SK-N-SH (cell line): Measurements from ENCODE around the gene TUBGCP2. TPM values are rescaled to one million over a fixed set of nuclear protein-coding genes. Genes with fewer than 3 reads are reported as not detected.

Experiments
- CTCF ChIA-PET: fragments of 300-600, 350-600 bp; formaldehyde crosslinking; extraction: SDS; loops from one replicate; lab custom pipeline; 2021; lab: Yijun Ruan, JAX
- POLR2A ChIA-PET: fragments of 350-600 bp; sonication (Branson Sonifier 250); formaldehyde crosslinking; extraction: SDS; loops from one replicate; lab custom pipeline; 2020; ENCODE audit warnings: antibody characterized with exemption, inconsistent platforms; lab: Yijun Ruan, JAX
- DNase-seq: peaks from one replicate; pipeline ENCODE4 v3.0.0; 2012
- H2AFZ ChIP-seq: fragments of 200-600 bp; sonication (generic); 2 replicates; pipeline ENCODE4 v1.8.1; 2016; ENCODE audit warnings: antibody characterized with exemption, mild to moderate bottlenecking, low read depth
- H3F3A ChIP-seq: fragments of 200-600 bp; sonication (generic); replicated peaks from 2 replicates; pipeline ENCODE3; 2016; ENCODE audit warnings: antibody characterized with exemption, mild to moderate bottlenecking; ENCODE audit not compliant: insufficient read depth
- H3K27ac ChIP-seq, 2 experiments: fragments of 200-500 bp in 1 of 2; fragments of 200-600 bp in 1 of 2; sonication (Bioruptor generic) in 1 of 2; sonication (generic), shearing (Covaris generic) in 1 of 2; 2 replicates each; pipeline versions ENCODE4 v1.5.1 to v1.6.1; 2014 to 2016; ENCODE audit warnings: low read depth in 2 of 2, inconsistent platforms in 1 of 2, low read length in 1 of 2, mild to moderate bottlenecking in 1 of 2, mixed read lengths in 1 of 2
- H3K27me3 ChIP-seq: fragments of 200-600 bp; sonication (generic), shearing (Covaris generic); 2 replicates; pipeline ENCODE4 v1.6.1; 2016; ENCODE audit warnings: mixed run types; ENCODE audit not compliant: insufficient read depth
- H3K36me3 ChIP-seq, 2 experiments: fragments of 200-500 bp in 1 of 2; fragments of 200-600 bp in 1 of 2; sonication (Bioruptor generic) in 1 of 2; sonication (generic) in 1 of 2; replicated peaks in 1 of 2; 2 replicates each; pipeline versions ENCODE3 to v1.5.1; 2014 to 2016; ENCODE audit warnings: low read length in 1 of 2, mild to moderate bottlenecking in 1 of 2; ENCODE audit not compliant: insufficient read depth in 2 of 2, control insufficient read depth in 1 of 2
- H3K4me1 ChIP-seq, 2 experiments: fragments of 200-500 bp in 1 of 2; fragments of 200-600 bp in 1 of 2; sonication (Bioruptor generic) in 1 of 2; sonication (generic), shearing (Covaris generic) in 1 of 2; 2 replicates each; pipeline versions ENCODE4 v1.5.1 to v1.6.1; 2014 to 2016; ENCODE audit warnings: low read depth in 1 of 2, low read length in 1 of 2, mixed run types in 1 of 2; ENCODE audit not compliant: insufficient read depth in 2 of 2, control insufficient read depth in 1 of 2
- H3K4me2 ChIP-seq: fragments of 200-600 bp; sonication (generic), shearing (Covaris generic); 2 replicates; pipeline ENCODE4 v1.6.1; 2017; ENCODE audit warnings: mixed run types
- H3K4me3 ChIP-seq, 2 experiments: fragments of 200-500 bp in 1 of 2; fragments of 200-600 bp in 1 of 2; sonication (Bioruptor generic) in 1 of 2; sonication (generic), shearing (Covaris generic) in 1 of 2; 2 replicates each; pipeline versions ENCODE4 v1.5.1 to v1.8.1; 2014 to 2016; ENCODE audit warnings: low read depth in 2 of 2, inconsistent platforms in 1 of 2, low read length in 1 of 2, mild to moderate bottlenecking in 1 of 2, mixed read lengths in 1 of 2, moderate library complexity in 1 of 2
- H3K79me2 ChIP-seq: fragments of 200-600 bp; sonication (generic); 2 replicates; pipeline ENCODE4 v1.8.1; 2017; ENCODE audit warnings: mild to moderate bottlenecking; ENCODE audit not compliant: insufficient read depth
- H3K9ac ChIP-seq: fragments of 200-600 bp; sonication (generic); 2 replicates; pipeline ENCODE4 v1.6.1; 2017; ENCODE audit warnings: mixed run types
- H3K9me2 ChIP-seq: fragments of 200-600 bp; sonication (generic); 2 replicates; pipeline ENCODE4 v1.6.1; 2017; ENCODE audit warnings: mixed run types
- H3K9me3 ChIP-seq: fragments of 200-600 bp; sonication (generic); 2 replicates; pipeline ENCODE4 v1.6.1; 2017; ENCODE audit warnings: mixed run types, mild to moderate bottlenecking, moderate library complexity
- H4K20me1 ChIP-seq: fragments of 200-600 bp; sonication (generic); 2 replicates; pipeline ENCODE4 v1.6.1; 2017; ENCODE audit warnings: mild to moderate bottlenecking, mixed run types; ENCODE audit not compliant: insufficient read depth
- ELF1 ChIP-seq: IDR thresholded peaks from 2 replicates; pipeline ENCODE4 v1.4.0; 2012
- EZH2phosphoT487 ChIP-seq: fragments of 200-600 bp; sonication (generic); IDR thresholded peaks from 2 replicates; pipeline ENCODE4 v1.6.1; 2017; ENCODE audit warnings: low read depth, mixed run types, mild to moderate bottlenecking, antibody characterized with exemption, moderate library complexity, borderline replicate concordance
- FOXM1 ChIP-seq: IDR thresholded peaks from 2 replicates; pipeline ENCODE4 v1.4.0; 2012; ENCODE audit warnings: low read depth, mild to moderate bottlenecking
- GABPA ChIP-seq: IDR thresholded peaks from 2 replicates; pipeline ENCODE4 v1.4.0; 2012; ENCODE audit warnings: low read depth, mild to moderate bottlenecking
- JUND ChIP-seq: IDR thresholded peaks from 2 replicates; pipeline ENCODE4 v1.4.0; 2012
- NFIC ChIP-seq: IDR thresholded peaks from 2 replicates; pipeline ENCODE4 v1.4.0; 2012; ENCODE audit warnings: borderline replicate concordance
- RCOR1 ChIP-seq: fragments of 150-350 bp; IDR thresholded peaks from 2 replicates; pipeline ENCODE4 v1.6.1; 2017; ENCODE audit warnings: antibody characterized with exemption, low read length
- SIN3A ChIP-seq: IDR thresholded peaks from 2 replicates; pipeline ENCODE4 v1.6.1; 2012; ENCODE audit warnings: low read depth, mild to moderate bottlenecking, low read length, moderate library complexity, borderline replicate concordance
- SMC3 ChIP-seq: IDR thresholded peaks from 2 replicates; pipeline ENCODE4 v1.6.1; 2012; ENCODE audit warnings: low read depth, low read length, improper control_type of control experiment
- TAF1 ChIP-seq: IDR thresholded peaks from 2 replicates; pipeline ENCODE4 v1.6.1; 2012; ENCODE audit warnings: low read depth, mild to moderate bottlenecking, low read length, moderate library complexity, borderline replicate concordance
- TCF12 ChIP-seq: IDR thresholded peaks from 2 replicates; pipeline ENCODE4 v1.4.0; 2012
- TEAD4 ChIP-seq: IDR thresholded peaks from 2 replicates; pipeline ENCODE4 v1.4.0; 2012; ENCODE audit warnings: mild to moderate bottlenecking, borderline replicate concordance; ENCODE audit not compliant: insufficient read depth
- WGBS: methylation state at CpG from one replicate; pipeline ENCODE4 v1.1.6; 2017; ENCODE audit warnings: low lambda C conversion rate; 5-methylcytosine and 5-hydroxymethylcytosine counted together
- polyA plus RNA-seq, 3 experiments: library from polyadenylated mRNA; depleted of rRNA; stranded (reverse); fragments of >200 nt; gene quantifications; 2 replicates each; pipeline ENCODE4 v1.2.3, GENCODE V29; 2012
- TF ChIP-seq, protein P1 (sequence below): fragments of 200-600 bp; sonication (generic); IDR thresholded peaks from 2 replicates; pipeline ENCODE4 v1.6.1; 2017; ENCODE audit warnings: antibody characterized with exemption, mild to moderate bottlenecking, moderate library complexity
- TF ChIP-seq, protein P2 (sequence below): IDR thresholded peaks from 2 replicates; pipeline ENCODE4 v1.4.0; 2012; ENCODE audit warnings: low read depth, borderline replicate concordance

Gene TUBGCP2
- polyA plus RNA-seq, 1 of the 3 experiments (the other 2 are of a cell fraction): 49.1 TPM

DNA sequence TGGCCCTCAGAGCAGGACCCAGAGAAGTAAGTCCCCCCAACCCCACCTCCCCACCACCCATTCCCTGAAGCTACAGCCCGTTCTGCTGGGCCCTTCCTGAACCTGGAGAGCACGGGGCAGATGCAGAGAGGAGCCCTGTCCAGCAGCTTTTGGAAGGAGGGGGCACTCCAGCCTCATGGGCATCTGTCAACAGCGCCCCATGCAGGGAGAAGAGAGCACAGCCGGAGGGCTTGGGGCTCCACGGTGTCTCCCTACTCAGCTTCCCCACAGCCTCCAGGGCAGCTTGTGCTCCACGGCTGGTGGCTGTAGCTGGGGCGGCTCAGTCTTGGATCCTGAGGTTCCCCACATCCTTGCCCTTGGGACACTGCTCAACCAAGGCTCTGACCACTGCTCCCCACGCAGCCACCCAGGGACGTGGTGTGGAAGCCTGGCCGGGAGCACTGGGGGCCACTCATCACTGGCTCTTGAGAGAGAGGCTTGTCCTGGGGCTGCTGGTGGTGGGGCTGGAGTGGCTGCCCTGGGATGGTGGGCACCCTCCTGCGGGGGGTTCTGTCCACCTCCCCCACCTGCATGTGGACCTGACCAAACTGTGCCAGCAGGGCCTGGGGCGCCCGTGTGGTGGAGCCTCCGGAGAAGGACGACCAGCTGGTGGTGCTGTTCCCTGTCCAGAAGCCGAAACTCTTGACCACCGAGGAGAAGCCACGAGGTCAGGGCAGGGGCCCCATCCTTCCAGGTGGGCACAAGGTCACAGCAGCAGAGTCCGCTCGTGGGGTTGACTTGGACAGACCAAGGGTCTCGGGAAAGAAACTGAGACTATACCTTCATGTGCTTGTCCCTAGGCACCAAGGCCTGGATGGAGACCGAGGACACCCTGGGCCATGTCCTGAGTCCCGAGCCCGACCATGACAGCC, 43.0 kb upstream of the TUBGCP2 start (continued):
- TF ChIP-seq, protein P1, sequence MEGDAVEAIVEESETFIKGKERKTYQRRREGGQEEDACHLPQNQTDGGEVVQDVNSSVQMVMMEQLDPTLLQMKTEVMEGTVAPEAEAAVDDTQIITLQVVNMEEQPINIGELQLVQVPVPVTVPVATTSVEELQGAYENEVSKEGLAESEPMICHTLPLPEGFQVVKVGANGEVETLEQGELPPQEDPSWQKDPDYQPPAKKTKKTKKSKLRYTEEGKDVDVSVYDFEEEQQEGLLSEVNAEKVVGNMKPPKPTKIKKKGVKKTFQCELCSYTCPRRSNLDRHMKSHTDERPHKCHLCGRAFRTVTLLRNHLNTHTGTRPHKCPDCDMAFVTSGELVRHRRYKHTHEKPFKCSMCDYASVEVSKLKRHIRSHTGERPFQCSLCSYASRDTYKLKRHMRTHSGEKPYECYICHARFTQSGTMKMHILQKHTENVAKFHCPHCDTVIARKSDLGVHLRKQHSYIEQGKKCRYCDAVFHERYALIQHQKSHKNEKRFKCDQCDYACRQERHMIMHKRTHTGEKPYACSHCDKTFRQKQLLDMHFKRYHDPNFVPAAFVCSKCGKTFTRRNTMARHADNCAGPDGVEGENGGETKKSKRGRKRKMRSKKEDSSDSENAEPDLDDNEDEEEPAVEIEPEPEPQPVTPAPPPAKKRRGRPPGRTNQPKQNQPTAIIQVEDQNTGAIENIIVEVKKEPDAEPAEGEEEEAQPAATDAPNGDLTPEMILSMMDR: no peak
- TF ChIP-seq, protein P2, sequence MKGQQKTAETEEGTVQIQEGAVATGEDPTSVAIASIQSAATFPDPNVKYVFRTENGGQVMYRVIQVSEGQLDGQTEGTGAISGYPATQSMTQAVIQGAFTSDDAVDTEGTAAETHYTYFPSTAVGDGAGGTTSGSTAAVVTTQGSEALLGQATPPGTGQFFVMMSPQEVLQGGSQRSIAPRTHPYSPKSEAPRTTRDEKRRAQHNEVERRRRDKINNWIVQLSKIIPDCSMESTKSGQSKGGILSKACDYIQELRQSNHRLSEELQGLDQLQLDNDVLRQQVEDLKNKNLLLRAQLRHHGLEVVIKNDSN: no peak
- TF ChIP-seq FOXM1: no peak
- TF ChIP-seq GABPA: no peak
- no peak for TF ChIP-seq EZH2phosphoT487
- no peak for TF ChIP-seq TCF12
- TF ChIP-seq NFIC: no peak
- TF ChIP-seq TEAD4: no peak

DNA sequence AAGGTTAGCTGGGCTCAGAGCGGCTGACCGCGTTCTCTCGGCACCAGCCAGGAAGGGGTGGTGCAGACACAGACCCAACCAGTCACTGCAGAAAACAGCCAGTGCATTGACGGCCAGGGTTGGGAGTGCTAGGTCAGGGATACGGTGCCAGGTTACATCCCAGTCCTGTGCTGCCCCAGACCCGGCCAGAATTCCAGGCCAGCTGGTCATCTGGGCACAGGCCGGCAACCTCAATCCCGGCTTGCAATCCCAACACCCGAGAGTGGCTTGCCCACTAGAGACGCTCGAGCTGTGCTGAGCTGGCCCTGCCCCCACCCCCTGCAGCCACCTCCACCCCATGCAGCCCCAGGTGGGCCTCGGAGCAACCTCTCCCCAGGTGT, 42.3 kb upstream of the TUBGCP2 start:
- POLR2A ChIA-PET: interaction anchor here (1.5 kb wide), 1 partner anchor 27 kb away, joined by 3 read pairs; no protein-coding TSS in a partner anchor
- CTCF ChIA-PET: interaction anchor here (1.2 kb wide), 1 partner anchor 21 kb away, joined by 5 read pairs; no protein-coding TSS in a partner anchor
- H3K4me1 ChIP-seq: peaks cover 0 to 11% of the 10 kb centered on the region in 2 experiments; a peak in 1 of 4 replicates
- H3K27me3 ChIP-seq: 0 out of 2 replicates have a peak, but pooled peaks cover 7% of the 10 kb centered on the region
- no peaks in the 10 kb centered on the region for H3F3A ChIP-seq
- WGBS: 8% methylated on average over 5 of the region's 13 CpGs
- TF ChIP-seq SIN3A: no peak
- TF ChIP-seq, protein P1: no peak
- no peak for TF ChIP-seq JUND
- no peak for TF ChIP-seq FOXM1
- no peak for TF ChIP-seq RCOR1
- no peak for TF ChIP-seq ELF1
- TF ChIP-seq TAF1: no peak
- TF ChIP-seq SMC3: no peak
- no peak for TF ChIP-seq TEAD4
- DNase-seq: no peak
- H4K20me1 ChIP-seq: no peaks in the 10 kb centered on the region
- H3K9me3 ChIP-seq: no peaks in the 10 kb centered on the region
- H3K27ac ChIP-seq: no peak overlapping the region
- no peaks in the 10 kb centered on the region for H3K79me2 ChIP-seq
- H3K9ac ChIP-seq: no peak overlapping the region
- peaks cover 0 to 3% of the 10 kb centered on the region in 2 experiments for H3K36me3 ChIP-seq
- H3K4me2 ChIP-seq: no peak overlapping the region
- H2AFZ ChIP-seq: no peak overlapping the region
- H3K4me3 ChIP-seq: no peak overlapping the region
- no peaks in the 10 kb centered on the region for H3K9me2 ChIP-seq
